Mucosa of gallbladder (tissue), 1 donor: ENCODE measurements around the gene ANO1. TPM values are rescaled to one million over a fixed set of nuclear protein-coding genes. Genes with fewer than 3 reads are reported as not detected.

ENCODE experiments used
- DNase-seq: peaks from one replicate; pipeline ENCODE4 v3.0.0-alpha.2; 2020; ENCODE audit warnings: low spot score
- total RNA-seq: library from RNA; stranded (reverse); gene quantifications from one replicate; pipeline ENCODE4 v1.2.1, GENCODE V29; 2021
- donor health status: DM: no; HTN: no; CAD: no.

ANO1 gene
- total RNA-seq, 1 donor from 2014 or later = 228 TPM

DNA sequence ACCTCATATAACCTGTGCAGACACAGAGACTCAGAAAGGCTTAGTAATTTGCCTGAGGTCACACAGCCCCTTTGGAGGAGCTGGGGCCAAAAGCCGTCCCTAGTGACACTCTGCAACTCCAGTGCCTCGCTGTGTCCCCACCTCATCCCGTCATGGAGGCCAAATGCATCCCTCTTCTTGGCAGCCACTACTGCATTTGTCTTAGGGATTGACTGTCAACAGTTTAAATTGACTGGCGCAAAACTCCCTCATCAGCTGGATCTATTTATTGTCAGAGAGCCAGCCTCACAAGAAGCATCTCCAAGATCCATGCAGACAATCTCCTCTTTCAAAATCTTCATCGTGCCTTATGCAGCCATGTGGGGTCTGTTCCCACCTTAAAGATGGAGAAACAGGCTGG lies 35.7 kb downstream of the ANO1 start:
- no peak for DNase-seq

- no peak for DNase-seq
Measured at GRCh38 chr11:70115778-70116177, 37.7 kb downstream of the ANO1 start.

DNA sequence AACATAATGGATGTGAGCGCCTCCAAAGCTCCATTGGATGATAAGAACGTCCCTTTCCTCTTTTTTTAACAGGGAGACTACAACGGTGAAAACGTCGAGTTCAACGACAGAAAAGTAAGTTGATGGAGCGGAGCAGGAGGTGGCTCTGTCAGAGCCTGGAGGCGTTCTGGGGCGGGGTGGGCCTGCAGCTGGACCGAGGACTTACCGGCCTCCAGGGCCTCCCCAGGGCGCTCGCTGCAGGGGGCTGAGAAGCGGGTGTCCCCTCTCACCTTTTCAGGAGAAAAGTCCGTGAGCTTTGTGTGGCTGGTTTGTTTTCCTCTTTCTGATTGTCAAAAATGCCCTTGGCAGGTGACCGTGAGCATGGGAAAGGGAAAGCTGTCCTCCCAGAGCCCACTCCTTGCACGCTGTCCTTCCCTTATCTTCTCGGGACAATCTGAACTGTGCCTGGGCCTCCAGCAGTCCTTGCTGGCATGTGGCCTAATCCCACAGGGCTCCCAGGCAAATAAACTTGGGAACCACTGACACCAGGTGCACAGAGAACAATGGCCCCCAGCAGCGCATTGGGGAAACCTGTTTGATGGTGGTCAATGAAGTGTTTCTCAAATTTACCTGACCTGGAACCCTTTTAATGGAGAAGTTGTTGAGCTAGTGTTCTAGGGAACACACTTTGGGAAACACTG lies 38.4 kb downstream of the ANO1 start:
- no peak for DNase-seq

- DNase-seq = no peak
Measured at GRCh38 chr11:70117567-70118145, 39.5 kb downstream of the ANO1 start.

- DNase-seq = no peak
Measured at GRCh38 chr11:70118642-70119041, 40.5 kb downstream of the ANO1 start.

DNA sequence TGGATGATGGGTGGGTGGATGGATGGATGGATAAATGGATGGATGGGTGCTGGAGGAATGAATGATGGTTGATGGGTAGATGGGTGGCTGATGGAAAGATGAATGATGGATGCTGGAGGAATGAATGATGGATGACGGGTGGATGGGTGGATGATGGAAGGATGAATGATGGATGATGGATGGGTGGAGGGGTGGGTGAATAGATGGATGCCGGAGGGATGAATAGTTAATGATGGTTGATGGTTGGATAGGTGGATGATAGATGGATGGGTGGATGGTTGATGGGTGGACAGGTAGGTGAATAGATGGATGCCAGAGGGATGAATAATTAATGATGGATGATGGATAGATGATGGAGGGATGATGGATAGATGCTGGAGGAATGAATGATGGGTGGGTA lies 41.4 kb downstream of the ANO1 start:
- no peak for DNase-seq

DNA sequence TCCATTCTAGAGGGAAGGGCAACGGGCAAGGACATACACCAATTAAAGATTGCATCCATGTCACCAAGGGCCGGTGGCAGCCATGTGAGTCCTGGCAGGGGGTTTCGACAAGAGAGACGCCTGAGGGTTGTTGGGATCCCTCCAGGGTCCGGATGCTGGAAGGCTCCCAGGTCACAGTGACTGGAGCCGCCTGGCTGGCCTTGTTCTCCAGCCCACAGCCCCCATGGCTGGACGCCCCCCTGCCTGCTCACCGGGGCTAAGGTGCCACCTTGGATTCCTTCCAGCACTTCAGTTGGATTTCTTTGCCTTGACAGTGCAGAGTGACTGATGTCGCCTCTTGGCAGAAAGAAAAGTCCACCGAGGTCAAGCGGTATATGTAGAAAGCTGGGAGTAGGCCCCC lies 42.6 kb downstream of the ANO1 start:
- no peak for DNase-seq

- DNase-seq = no peak
Measured at GRCh38 chr11:70122490-70123198, 44.5 kb downstream of the ANO1 start.

- DNase-seq = no peak
Measured at GRCh38 chr11:70123711-70124110, 45.6 kb downstream of the ANO1 start.

- DNase-seq = no peak
Measured at GRCh38 chr11:70124321-70125000, 46.3 kb downstream of the ANO1 start.

DNA sequence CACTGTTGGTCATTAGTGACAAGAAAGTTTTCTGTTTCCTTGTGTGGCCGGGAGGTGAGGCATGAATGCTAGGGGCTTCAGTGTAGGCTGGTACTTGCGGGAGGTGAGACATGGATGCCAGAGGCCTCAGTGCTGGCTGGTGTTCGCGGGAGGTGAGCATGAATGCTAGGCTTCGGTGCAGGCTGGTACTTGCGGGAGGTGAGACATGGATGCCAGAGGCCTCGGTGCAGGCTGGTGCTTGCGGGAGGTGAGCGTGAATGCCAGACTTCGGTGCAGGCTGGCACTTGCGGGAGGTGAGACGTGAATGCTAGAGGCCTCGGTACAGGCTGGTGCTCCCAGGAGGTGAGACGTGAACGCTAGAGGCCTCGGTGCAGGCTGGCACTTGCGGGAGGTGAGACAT lies 48.4 kb downstream of the ANO1 start:
- DNase-seq = no peak

DNA sequence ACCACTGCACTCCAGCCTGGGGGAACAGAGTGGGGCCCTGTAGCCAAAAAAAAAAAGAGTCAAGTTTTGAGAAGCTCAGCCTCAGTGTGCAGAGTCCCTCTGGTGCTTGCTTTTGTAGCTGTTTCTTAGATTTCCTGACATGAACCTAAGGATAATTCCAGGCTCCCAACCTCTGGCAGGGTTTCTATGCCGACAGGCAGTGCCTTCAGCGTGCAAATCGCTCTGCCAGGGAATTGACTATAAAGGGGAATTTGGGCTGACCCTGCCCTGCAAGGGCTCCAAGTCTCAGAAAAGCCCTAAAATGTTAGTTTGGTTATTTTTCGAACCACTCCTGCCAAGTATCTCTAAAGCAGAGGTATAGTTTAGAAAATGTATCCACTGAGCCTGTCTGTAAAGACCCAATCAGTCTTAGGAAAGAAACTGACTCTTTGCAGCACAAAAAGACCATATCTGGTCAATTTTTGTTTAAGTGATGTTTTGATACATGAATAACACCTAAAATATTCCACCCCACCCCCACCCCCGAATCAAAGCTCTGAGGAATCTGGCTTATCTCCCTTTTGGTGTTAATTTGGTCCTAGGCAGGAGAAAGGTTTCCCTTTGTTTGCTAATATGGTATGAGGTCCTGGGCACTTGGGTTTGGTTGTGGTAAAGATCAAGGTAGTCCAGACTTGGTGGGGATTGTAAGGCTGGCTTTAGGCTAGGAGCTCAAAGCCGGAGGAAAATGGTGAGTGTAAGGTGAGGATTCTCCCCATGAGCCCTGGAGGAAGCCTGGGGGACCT lies 49.7 kb downstream of the ANO1 start:
- no peak for DNase-seq

DNA sequence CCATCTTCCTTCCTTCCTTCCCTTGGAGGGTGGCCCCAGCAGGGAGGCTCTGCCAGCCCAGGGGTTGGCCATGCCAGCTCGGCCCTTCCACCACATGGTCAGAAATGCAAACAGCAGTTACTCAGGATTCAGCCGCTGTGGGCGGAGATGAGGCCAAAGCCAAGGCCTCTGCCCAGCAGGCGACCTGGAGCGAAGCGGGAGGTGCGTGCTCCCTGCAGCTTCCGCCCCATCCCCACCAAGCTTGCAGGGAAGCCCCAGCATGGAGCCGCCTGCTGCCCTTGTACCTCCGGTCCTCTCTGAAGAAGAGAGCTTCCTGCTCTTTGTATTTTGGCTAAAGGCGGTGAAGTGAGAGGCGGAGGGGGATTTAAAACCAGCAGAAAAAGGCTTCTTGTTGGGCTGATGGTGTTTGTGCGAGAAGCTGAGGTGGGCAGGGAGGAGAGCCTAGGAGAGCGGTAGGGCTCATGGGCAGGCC lies 50.4 kb downstream of the ANO1 start:
- peak; percentile 49 for DNase-seq

DNA sequence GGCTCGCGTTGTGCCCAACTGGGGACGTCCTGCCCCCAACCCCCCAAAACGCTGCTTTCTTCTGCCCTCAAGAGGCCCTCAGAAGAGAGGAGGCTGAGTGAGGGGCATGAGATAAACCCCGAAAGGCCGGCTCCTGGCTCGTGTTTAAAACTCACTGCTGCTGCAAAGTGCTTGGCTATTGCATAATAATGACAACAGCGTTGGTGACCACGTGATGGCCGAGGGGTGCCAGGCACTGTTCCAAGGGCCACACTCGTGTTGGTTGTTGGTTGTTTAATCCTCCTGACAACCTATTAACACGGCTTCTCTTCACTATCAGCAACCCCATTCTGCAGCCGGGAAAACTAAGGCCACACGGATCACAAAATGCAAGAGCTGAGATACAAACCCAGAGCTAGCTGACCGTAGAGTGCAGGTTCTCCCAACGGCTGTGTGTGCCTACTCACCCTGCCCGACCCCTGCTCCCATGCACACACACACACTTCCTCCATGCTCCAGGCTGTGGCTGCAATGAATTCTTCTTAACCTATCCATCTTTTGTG lies 51.0 kb downstream of the ANO1 start:
- no peak for DNase-seq

- no peak for DNase-seq
Measured at GRCh38 chr11:70130636-70131035, 52.5 kb downstream of the ANO1 start.

DNA sequence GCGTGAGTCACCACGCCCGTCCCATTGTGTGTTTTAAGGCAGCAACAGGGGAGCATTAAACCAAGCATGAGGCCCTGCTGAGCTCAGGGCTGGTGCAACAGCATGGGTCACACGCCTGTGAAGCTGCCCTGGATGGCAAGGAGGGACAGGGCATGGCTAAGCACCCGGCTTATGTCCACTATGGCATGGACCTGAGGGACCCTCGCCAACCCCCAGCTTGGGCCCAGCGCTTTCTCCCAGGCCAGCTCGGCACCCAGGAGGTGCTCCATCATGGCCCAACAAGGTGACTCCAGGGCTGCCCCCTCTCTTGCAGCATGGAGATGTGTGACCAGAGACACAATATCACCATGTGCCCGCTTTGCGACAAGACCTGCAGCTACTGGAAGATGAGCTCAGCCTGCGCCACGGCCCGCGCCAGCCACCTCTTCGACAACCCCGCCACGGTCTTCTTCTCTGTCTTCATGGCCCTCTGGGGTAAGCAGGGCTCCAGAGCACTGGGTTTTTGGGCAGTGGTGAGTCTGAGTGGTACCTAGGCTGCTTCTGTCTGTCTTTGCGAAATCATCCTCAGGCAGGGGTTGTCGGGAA lies 53.6 kb downstream of the ANO1 start:
- DNase-seq = no peak

DNA sequence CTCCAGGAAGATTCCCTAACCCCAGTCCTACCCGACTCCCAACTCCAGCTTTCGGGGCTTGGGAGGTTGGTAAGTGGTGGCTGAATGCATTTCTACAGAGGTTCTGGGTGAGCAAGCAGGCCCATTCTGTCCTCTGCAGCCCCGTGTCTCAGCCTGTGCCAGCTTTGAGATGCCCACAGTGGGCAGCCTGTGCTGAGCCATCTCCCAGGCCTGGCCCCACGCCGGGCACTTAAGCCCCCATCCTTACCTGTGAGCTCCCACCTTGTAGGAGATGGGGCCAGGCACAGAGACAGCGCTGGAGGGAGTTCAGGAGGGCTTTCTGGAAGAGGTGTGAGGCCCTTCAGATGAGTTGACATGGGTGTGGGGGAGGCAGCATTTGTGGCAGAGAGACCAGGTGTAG lies 54.5 kb downstream of the ANO1 start:
- DNase-seq = no peak

DNA sequence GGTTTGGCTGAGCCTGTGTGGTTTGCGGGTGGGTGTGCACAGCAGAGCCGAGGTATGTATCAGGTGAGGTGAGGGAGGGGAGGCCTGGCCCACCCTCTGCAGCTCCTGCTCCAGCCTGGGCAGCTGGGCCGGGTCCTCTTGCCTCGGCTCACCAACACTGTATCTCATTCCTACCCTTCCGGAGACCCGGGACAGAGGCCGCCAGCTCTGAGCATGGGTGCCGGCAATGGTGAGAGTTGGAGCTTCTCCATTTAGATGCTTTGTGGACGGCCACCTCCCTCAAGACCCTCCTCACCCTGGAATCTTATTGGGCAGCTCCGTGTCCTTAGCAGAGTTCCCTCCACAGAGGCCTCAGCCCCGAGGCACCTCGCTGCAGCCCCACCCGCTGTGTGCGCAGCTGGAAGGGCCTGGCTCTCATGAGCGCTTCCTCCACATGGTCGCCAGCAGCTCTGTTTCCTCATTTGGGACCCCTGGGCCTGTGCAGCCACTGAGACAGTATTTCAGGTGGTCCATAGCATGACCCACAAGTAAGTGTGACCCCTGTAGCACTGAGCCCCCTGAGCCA lies 55.7 kb downstream of the ANO1 start:
- no peak for DNase-seq

GRCh38 chr11:70134490-70134889 lies 56.4 kb downstream of the ANO1 start:
- no peak for DNase-seq

- no peak for DNase-seq
Measured at GRCh38 chr11:70135142-70135541, 57.0 kb downstream of the ANO1 start.

DNA sequence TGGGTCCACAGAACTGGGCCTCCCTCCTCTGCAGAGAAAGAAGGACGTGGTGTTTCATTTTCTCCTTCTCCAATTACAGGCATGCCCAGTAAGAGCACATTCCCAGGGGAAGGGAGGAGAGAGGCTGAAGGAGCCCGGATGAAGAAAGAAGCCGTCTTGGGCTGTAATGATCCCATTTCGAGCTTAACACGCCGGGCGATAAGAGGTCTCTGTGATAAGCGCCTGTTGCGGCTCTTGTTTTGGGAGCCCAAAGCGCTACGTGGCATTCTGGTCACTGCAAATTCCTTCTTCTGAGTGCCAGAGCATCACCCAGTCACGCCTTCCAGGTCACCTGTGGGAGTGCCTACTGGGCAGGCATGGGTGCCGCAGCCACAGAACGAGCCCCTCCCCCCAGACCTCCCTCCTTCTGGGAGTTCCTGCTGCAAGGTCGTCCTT lies 57.5 kb downstream of the ANO1 start:
- DNase-seq = no peak
